HG03457 (cell line): ENCODE results near the gene IMP4.
"Not testable (repeated sequence)": the region's sequence is repeated elsewhere in the genome, so short reads cannot be mapped to it uniquely, and the experiment has no call there.

ENCODE experiments used
- ATAC-seq: cut with Tn5 transposase; IDR thresholded peaks from one replicate; pipeline ENCODE4 v1.9.1; 2021; ENCODE audit warnings: moderate number of reproducible peaks; ENCODE audit not compliant: unreplicated experiment

Gene IMP4

GRCh38 chr2:130342533-130343275 is at the start of gene IMP4:
Gene IMP4, plus strand, starts transcription at chr2:130342897. Its CDS starts 36 bp downstream, at chr2:130342933.
- peak; percentile 82 for ATAC-seq

- ATAC-seq: no peak
These were observed 42.3 kb upstream of the IMP4 start for GRCh38 chr2:130300258-130300969.

- ATAC-seq: no peak
These were observed 41.7 kb upstream of the IMP4 start for GRCh38 chr2:130300970-130301348.

- ATAC-seq: no peak
These were observed 40.4 kb upstream of the IMP4 start for GRCh38 chr2:130302164-130302886.

- no peak for ATAC-seq
These were observed 39.5 kb upstream of the IMP4 start for GRCh38 chr2:130303169-130303568.

GRCh38 chr2:130304726-130305125 is 38.0 kb upstream of the IMP4 start:
- no peak for ATAC-seq

GRCh38 chr2:130307850-130308249 is 34.8 kb upstream of the IMP4 start:
- ATAC-seq: no peak

GRCh38 chr2:130310881-130311280 is 31.8 kb upstream of the IMP4 start:
- ATAC-seq: no peak

GRCh38 chr2:130313812-130314334 is 28.8 kb upstream of the IMP4 start:
- ATAC-seq: no peak

GRCh38 chr2:130314377-130314776 is 28.3 kb upstream of the IMP4 start:
- ATAC-seq: no peak

GRCh38 chr2:130316596-130316995 is 26.1 kb upstream of the IMP4 start:
- no peak for ATAC-seq

- no peak for ATAC-seq
These were observed 23.8 kb upstream of the IMP4 start for GRCh38 chr2:130318906-130319305.

GRCh38 chr2:130319536-130319935 is 23.2 kb upstream of the IMP4 start:
- no peak for ATAC-seq

GRCh38 chr2:130327703-130328527 is 14.8 kb upstream of the IMP4 start:
- no peak for ATAC-seq

- ATAC-seq: no peak
These were observed 14.0 kb upstream of the IMP4 start for GRCh38 chr2:130328710-130329109.

- ATAC-seq: no peak
These were observed 10.2 kb upstream of the IMP4 start for GRCh38 chr2:130332271-130333073.

GRCh38 chr2:130333253-130333652 is 9.4 kb upstream of the IMP4 start:
- ATAC-seq: not testable (repeated sequence)

GRCh38 chr2:130334026-130334425 is 8.7 kb upstream of the IMP4 start:
- no peak for ATAC-seq

GRCh38 chr2:130335226-130335625 is 7.5 kb upstream of the IMP4 start:
- ATAC-seq: no peak
